HEK293 (cell line): ENCODE results near the gene SLC36A3.

Experiments used
- CTCF ChIA-PET: fragments of 350-600 bp; formaldehyde crosslinking; extraction: SDS; loops from one replicate; lab custom pipeline; 2021; ENCODE audit warnings: antibody characterized with exemption; lab: Yijun Ruan, JAX
- POLR2A ChIA-PET: fragments of 300-600 bp; formaldehyde crosslinking; extraction: SDS; loops from one replicate; lab custom pipeline; 2020; ENCODE audit warnings: antibody characterized with exemption, inconsistent platforms; lab: Yijun Ruan, JAX
- H3K27ac ChIP-seq: fragments of 200-500 bp; sonication (Bioruptor generic); 2 replicates; pipeline ENCODE4 v1.5.1; 2014; ENCODE audit warnings: low read depth, low read length, control low read depth, inconsistent platforms; ENCODE audit errors: extremely low read depth
- H3K36me3 ChIP-seq, 2 experiments: fragments of 200-500 bp in 1 of 2; sonication (Bioruptor generic) in 1 of 2; 1 replicate in 1 of 2; 2 replicates in 1 of 2; pipeline ENCODE4 v1.5.1; 2014 to 2017; ENCODE audit warnings: inconsistent platforms in 2 of 2, low read length in 2 of 2; ENCODE audit not compliant: control insufficient read depth in 2 of 2, insufficient read depth in 1 of 2
- H3K4me1 ChIP-seq: fragments of 200-500 bp; sonication (Bioruptor generic); 2 replicates; pipeline ENCODE4 v1.5.1; 2014; ENCODE audit warnings: mild to moderate bottlenecking, low read length, inconsistent platforms; ENCODE audit not compliant: control insufficient read depth, insufficient read depth
- H3K4me3 ChIP-seq: 2 replicates; pipeline ENCODE4 v1.5.1; 2011; ENCODE audit warnings: low read depth, mild to moderate bottlenecking, control low read depth, low read length, moderate library complexity
- H3K9me3 ChIP-seq: fragments of 200-500 bp; sonication (Bioruptor generic); 2 replicates; pipeline ENCODE4 v1.5.1; 2014; ENCODE audit warnings: low read depth, low read length, inconsistent platforms; ENCODE audit not compliant: control insufficient read depth, insufficient read depth
- HOXC10 ChIP-seq: sonication (generic); formaldehyde crosslinking; IDR thresholded peaks from 2 replicates; pipeline ENCODE4 v1.8.1; 2023; ENCODE audit warnings: mild to moderate bottlenecking, missing genetic modification reagents
- KLF8 ChIP-seq: fragments of 450-650 bp; formaldehyde crosslinking; IDR thresholded peaks from 2 replicates; pipeline ENCODE4 v1.5.1; 2016; ENCODE audit warnings: missing biosample characterization, missing genetic modification characterization
- KLF9 ChIP-seq: fragments of 450-650 bp; formaldehyde crosslinking; IDR thresholded peaks from 2 replicates; pipeline ENCODE4 v1.5.1; 2016; ENCODE audit warnings: missing biosample characterization, missing genetic modification characterization, low read depth
- ZBTB17 ChIP-seq: fragments of 450-650 bp; formaldehyde crosslinking; IDR thresholded peaks from 2 replicates; pipeline ENCODE4 v1.5.1; 2016; ENCODE audit warnings: missing biosample characterization, missing genetic modification characterization
- ZBTB21 ChIP-seq: fragments of 450-650 bp; formaldehyde crosslinking; IDR thresholded peaks from 2 replicates; pipeline ENCODE4 v1.5.1; 2017; ENCODE audit warnings: missing biosample characterization, missing genetic modification characterization
- ZFP41 ChIP-seq: fragments of 450-650 bp; formaldehyde crosslinking; IDR thresholded peaks from 2 replicates; pipeline ENCODE4 v1.5.1; 2016; ENCODE audit warnings: missing biosample characterization, missing genetic modification characterization, borderline replicate concordance
- ZNF146 ChIP-seq: fragments of 450-650 bp; formaldehyde crosslinking; IDR thresholded peaks from 2 replicates; pipeline ENCODE4 v1.5.1; 2016; ENCODE audit warnings: missing biosample characterization, missing genetic modification characterization
- ZNF174 ChIP-seq: fragments of 450-650 bp; formaldehyde crosslinking; IDR thresholded peaks from 2 replicates; pipeline ENCODE4 v1.5.0; 2017; ENCODE audit warnings: missing biosample characterization, mild to moderate bottlenecking, missing genetic modification characterization
- ZNF19 ChIP-seq: fragments of 450-650 bp; formaldehyde crosslinking; IDR thresholded peaks from 2 replicates; pipeline ENCODE4; 2016; ENCODE audit warnings: missing biosample characterization, missing genetic modification characterization, low read depth
- ZNF239 ChIP-seq: fragments of 450-650 bp; formaldehyde crosslinking; IDR thresholded peaks from 2 replicates; pipeline ENCODE4 v1.5.1; 2016; ENCODE audit warnings: missing biosample characterization, missing genetic modification characterization
- ZNF266 ChIP-seq: fragments of 450-650 bp; formaldehyde crosslinking; IDR thresholded peaks from 2 replicates; pipeline ENCODE4 v1.5.1; 2016; ENCODE audit warnings: missing biosample characterization, missing genetic modification characterization, low read depth
- ZNF335 ChIP-seq: fragments of 450-650 bp; formaldehyde crosslinking; conservative IDR thresholded peaks from 2 replicates; pipeline ENCODE4 v1.5.1; 2016; ENCODE audit warnings: missing biosample characterization, missing genetic modification characterization
- ZNF341 ChIP-seq: fragments of 450-650 bp; formaldehyde crosslinking; IDR thresholded peaks from 2 replicates; pipeline ENCODE4; 2016; ENCODE audit warnings: low read depth, missing biosample characterization, missing genetic modification characterization
- ZNF37A ChIP-seq: fragments of 450-650 bp; IDR thresholded peaks from 2 replicates; pipeline ENCODE4 v1.5.1; 2018; ENCODE audit warnings: missing biosample characterization, missing genetic modification characterization
- ZNF555 ChIP-seq: fragments of 450-650 bp; formaldehyde crosslinking; conservative IDR thresholded peaks from 2 replicates; pipeline ENCODE4 v1.5.1; 2017; ENCODE audit warnings: missing biosample characterization, mild to moderate bottlenecking, missing genetic modification characterization, inconsistent platforms
- ZNF621 ChIP-seq: fragments of 450-650 bp; formaldehyde crosslinking; IDR thresholded peaks from 2 replicates; pipeline ENCODE4 v1.5.1; 2017; ENCODE audit warnings: missing biosample characterization, missing genetic modification characterization
- ZNF623 ChIP-seq: fragments of 450-650 bp; formaldehyde crosslinking; IDR thresholded peaks from 2 replicates; pipeline ENCODE4 v1.5.1; 2016; ENCODE audit warnings: missing biosample characterization, missing genetic modification characterization
- ZNF626 ChIP-seq: fragments of 450-650 bp; sonication (Bioruptor Pico); formaldehyde crosslinking; IDR thresholded peaks from 2 replicates; pipeline ENCODE4 v1.5.1; 2018; ENCODE audit warnings: missing biosample characterization, missing genetic modification characterization, inconsistent platforms
- TF ChIP-seq, protein P1 (sequence below): fragments of 450-650 bp; formaldehyde crosslinking; IDR thresholded peaks from 2 replicates; pipeline ENCODE4 v1.5.1; 2016; ENCODE audit warnings: missing biosample characterization, missing genetic modification characterization
- TF ChIP-seq, protein P2 (sequence below): fragments of 450-650 bp; formaldehyde crosslinking; IDR thresholded peaks from 2 replicates; pipeline ENCODE4 v1.5.1; 2016; ENCODE audit warnings: missing biosample characterization, missing genetic modification characterization
- TF ChIP-seq, protein P3 (sequence below): fragments of 450-650 bp; formaldehyde crosslinking; IDR thresholded peaks from 2 replicates; pipeline ENCODE4 v1.5.1; 2017; ENCODE audit warnings: missing biosample characterization, mild to moderate bottlenecking, missing genetic modification characterization, moderate library complexity
- TF ChIP-seq, protein P4 (sequence below): fragments of 450-650 bp; formaldehyde crosslinking; IDR thresholded peaks from 2 replicates; pipeline ENCODE4 v1.5.1; 2016; ENCODE audit warnings: missing biosample characterization, missing genetic modification characterization
- TF ChIP-seq, protein P5 (sequence below): fragments of 450-650 bp; formaldehyde crosslinking; IDR thresholded peaks from 2 replicates; pipeline ENCODE4 v1.5.1; 2017; ENCODE audit warnings: missing biosample characterization, missing genetic modification characterization

SLC36A3 gene

DNA sequence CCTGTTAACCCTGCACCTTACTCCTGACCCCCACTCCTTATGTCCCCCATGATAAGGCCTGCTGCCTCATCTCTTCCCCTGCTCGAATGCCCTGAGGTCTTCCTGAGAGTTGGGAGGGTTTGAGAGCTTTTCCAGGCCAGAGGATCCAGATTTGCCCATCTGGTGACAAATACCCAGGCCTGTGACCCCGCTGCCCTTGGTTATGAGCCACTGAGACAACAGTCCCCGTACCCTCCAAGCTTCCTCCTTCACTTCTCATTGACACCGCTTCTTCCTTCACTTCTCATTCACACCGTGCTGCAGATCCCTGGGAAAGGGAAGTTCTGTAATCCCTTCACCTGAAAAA lies 50.0 kb downstream of the SLC36A3 start:
- peaks cover 3% of the 10 kb centered on the region; the same call in 1 of the 2 replicates for H3K4me1 ChIP-seq
- POLR2A ChIA-PET = interaction anchor here (1.0 to 2.7 kb wide), 4 partner anchors 16 to 445 kb away, joined by 3 to 28 read pairs (median 4); partner anchors contain the start of gene CCDC69
- H3K36me3 ChIP-seq = no peaks in the 10 kb centered on the region
- H3K9me3 ChIP-seq = no peaks in the 10 kb centered on the region
- no peak overlapping the region; the same call in 1 of the 2 replicates for H3K27ac ChIP-seq
- TF ChIP-seq, protein P1, sequence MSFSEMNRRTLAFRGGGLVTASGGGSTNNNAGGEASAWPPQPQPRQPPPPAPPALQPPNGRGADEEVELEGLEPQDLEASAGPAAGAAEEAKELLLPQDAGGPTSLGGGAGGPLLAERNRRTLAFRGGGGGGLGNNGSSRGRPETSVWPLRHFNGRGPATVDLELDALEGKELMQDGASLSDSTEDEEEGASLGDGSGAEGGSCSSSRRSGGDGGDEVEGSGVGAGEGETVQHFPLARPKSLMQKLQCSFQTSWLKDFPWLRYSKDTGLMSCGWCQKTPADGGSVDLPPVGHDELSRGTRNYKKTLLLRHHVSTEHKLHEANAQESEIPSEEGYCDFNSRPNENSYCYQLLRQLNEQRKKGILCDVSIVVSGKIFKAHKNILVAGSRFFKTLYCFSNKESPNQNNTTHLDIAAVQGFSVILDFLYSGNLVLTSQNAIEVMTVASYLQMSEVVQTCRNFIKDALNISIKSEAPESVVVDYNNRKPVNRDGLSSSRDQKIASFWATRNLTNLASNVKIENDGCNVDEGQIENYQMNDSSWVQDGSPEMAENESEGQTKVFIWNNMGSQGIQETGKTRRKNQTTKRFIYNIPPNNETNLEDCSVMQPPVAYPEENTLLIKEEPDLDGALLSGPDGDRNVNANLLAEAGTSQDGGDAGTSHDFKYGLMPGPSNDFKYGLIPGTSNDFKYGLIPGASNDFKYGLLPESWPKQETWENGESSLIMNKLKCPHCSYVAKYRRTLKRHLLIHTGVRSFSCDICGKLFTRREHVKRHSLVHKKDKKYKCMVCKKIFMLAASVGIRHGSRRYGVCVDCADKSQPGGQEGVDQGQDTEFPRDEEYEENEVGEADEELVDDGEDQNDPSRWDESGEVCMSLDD = no peak
- TF ChIP-seq, protein P2, sequence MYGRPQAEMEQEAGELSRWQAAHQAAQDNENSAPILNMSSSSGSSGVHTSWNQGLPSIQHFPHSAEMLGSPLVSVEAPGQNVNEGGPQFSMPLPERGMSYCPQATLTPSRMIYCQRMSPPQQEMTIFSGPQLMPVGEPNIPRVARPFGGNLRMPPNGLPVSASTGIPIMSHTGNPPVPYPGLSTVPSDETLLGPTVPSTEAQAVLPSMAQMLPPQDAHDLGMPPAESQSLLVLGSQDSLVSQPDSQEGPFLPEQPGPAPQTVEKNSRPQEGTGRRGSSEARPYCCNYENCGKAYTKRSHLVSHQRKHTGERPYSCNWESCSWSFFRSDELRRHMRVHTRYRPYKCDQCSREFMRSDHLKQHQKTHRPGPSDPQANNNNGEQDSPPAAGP = no peak
- TF ChIP-seq, protein P3, sequence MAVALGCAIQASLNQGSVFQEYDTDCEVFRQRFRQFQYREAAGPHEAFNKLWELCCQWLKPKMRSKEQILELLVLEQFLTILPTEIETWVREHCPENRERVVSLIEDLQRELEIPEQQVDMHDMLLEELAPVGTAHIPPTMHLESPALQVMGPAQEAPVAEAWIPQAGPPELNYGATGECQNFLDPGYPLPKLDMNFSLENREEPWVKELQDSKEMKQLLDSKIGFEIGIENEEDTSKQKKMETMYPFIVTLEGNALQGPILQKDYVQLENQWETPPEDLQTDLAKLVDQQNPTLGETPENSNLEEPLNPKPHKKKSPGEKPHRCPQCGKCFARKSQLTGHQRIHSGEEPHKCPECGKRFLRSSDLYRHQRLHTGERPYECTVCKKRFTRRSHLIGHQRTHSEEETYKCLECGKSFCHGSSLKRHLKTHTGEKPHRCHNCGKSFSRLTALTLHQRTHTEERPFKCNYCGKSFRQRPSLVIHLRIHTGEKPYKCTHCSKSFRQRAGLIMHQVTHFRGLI (tag by site-specific recombination) = no peak
- no peak for TF ChIP-seq ZNF239 (tag by site-specific recombination)
- peak overlapping the region; percentile 52 for H3K4me3 ChIP-seq
- CTCF ChIA-PET = interaction anchor here (0.6 to 1.2 kb wide), 2 partner anchors 13 to 29 kb away, joined by 3 to 4 read pairs; partner anchors contain the start of gene CCDC69

DNA sequence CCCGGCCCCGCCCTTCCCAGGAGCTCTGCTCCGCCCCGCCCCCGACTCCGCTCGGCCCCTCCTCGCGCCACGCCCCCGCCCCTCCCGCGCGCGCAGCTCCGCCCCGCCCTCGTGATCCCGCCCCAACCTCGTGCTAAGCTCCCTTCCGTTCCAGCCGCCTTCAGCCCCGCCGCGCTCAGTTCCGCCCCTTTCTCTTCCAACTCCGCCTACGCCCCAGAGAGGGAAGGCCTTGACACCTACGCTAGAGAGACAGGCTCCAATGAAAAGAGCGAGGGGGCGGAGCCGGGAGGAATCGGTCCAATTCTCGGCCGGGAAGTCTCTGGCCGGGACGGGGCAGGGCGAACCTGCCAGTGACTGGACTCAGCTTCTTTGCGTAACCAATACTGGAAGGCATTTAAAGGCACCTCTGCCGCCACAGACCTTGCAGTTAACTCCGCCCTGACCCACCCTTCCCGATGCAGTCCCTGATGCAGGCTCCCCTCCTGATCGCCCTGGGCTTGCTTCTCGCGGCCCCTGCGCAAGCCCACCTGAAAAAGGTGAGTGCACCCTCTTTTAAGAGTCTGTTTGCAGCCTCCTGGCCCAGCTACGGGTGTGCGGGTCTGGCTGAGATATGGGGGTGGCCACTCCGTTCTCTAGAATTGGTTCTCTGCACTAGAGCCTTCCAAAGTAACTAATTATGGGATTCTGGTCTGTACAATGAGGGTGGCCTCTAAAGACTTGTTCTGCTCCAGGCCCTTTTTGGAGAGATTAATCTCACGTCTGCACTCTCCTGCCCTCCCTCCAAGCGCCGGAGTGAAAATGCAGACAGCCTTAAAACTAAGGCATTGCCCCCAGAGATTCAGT lies 50.6 kb downstream of the SLC36A3 start, which contains the start of gene GM2A:
TSS of gene GM2A (plus strand) at position 424 of the 843 bp plus-strand sequence. CDS start at position 456, 32 bp downstream.
- H3K9me3 ChIP-seq = no peaks in the 10 kb centered on the region
- ChIA-PET POLR2A (interaction anchor here (0.6 to 2.7 kb wide), 21 partner anchors 10 to 520 kb away, joined by 3 to 28 read pairs (median 4); partner anchors contain the start of genes ANXA6, CCDC69, G3BP1 and GPX3), CTCF (interaction anchor here (0.7 to 1.3 kb wide), 8 partner anchors 11 to 483 kb away, joined by 3 to 5 read pairs (median 4); no protein-coding TSS in a partner anchor)
- peak within 1 kb of the TSS; percentile 52 for H3K4me3 ChIP-seq
- H3K4me1 ChIP-seq = peaks cover 3% of the 10 kb centered on the region; the same call in 1 of the 2 replicates
- peak within 1 kb of the TSS; percentile 7; the same call in 1 of the 2 replicates for H3K27ac ChIP-seq
- no peaks in the 10 kb centered on the region for H3K36me3 ChIP-seq
- TF ChIP-seq ZBTB17 (tag by site-specific recombination) = 0 out of 2 replicates have a peak, but pooled peaks have one; percentile 8
- no peak for TF ChIP-seq ZNF174 (tag by site-specific recombination)
- TF ChIP-seq ZNF341 (tag by site-specific recombination) = peak; percentile 66; the same call in 1 of the 2 replicates
- no peak for TF ChIP-seq ZFP41 (tag by site-specific recombination)
- no peak for TF ChIP-seq ZNF146 (tag by site-specific recombination)
- no peak for TF ChIP-seq ZNF37A (tag by site-specific recombination)
- TF ChIP-seq ZNF623 = no peak
- no peak for TF ChIP-seq ZNF266 (tag by site-specific recombination)
- no peak for TF ChIP-seq ZNF555 (tag by site-specific recombination)
- TF ChIP-seq, protein P4, sequence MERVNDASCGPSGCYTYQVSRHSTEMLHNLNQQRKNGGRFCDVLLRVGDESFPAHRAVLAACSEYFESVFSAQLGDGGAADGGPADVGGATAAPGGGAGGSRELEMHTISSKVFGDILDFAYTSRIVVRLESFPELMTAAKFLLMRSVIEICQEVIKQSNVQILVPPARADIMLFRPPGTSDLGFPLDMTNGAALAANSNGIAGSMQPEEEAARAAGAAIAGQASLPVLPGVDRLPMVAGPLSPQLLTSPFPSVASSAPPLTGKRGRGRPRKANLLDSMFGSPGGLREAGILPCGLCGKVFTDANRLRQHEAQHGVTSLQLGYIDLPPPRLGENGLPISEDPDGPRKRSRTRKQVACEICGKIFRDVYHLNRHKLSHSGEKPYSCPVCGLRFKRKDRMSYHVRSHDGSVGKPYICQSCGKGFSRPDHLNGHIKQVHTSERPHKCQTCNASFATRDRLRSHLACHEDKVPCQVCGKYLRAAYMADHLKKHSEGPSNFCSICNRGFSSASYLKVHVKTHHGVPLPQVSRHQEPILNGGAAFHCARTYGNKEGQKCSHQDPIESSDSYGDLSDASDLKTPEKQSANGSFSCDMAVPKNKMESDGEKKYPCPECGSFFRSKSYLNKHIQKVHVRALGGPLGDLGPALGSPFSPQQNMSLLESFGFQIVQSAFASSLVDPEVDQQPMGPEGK (tag by site-specific recombination) = no peak; the same call in 1 of the 2 replicates
- peak; percentile 87 for TF ChIP-seq KLF8 (tag by site-specific recombination)
- TF ChIP-seq, protein P5, sequence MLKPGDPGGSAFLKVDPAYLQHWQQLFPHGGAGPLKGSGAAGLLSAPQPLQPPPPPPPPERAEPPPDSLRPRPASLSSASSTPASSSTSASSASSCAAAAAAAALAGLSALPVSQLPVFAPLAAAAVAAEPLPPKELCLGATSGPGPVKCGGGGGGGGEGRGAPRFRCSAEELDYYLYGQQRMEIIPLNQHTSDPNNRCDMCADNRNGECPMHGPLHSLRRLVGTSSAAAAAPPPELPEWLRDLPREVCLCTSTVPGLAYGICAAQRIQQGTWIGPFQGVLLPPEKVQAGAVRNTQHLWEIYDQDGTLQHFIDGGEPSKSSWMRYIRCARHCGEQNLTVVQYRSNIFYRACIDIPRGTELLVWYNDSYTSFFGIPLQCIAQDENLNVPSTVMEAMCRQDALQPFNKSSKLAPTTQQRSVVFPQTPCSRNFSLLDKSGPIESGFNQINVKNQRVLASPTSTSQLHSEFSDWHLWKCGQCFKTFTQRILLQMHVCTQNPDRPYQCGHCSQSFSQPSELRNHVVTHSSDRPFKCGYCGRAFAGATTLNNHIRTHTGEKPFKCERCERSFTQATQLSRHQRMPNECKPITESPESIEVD (tag by site-specific recombination) = no peak
- no peak for TF ChIP-seq ZNF626 (tag by site-specific recombination)
- peak; percentile 68 for TF ChIP-seq KLF9 (tag by site-specific recombination)
- peak; percentile 26; the same call in 1 of the 2 replicates for TF ChIP-seq ZNF335 (tag by site-specific recombination)
- TF ChIP-seq ZNF19 (tag by site-specific recombination) = no peak
- TF ChIP-seq HOXC10 (CRISPR knock-in tag) = no peak
- TF ChIP-seq ZNF621 (tag by site-specific recombination) = no peak
- no peak for TF ChIP-seq ZBTB21
